DND-41 (cell line): ENCODE results near the gene JAZF1.

Experiments used
- CTCF ChIP-seq: IDR thresholded peaks from 2 replicates; pipeline ENCODE4 v1.5.1; 2012; ENCODE audit warnings: borderline replicate concordance, low read length, moderate library complexity, mild to moderate bottlenecking; ENCODE audit not compliant: poor library complexity, severe bottlenecking; ENCODE audit errors: extremely low read depth
- EZH2 ChIP-seq: IDR thresholded peaks from 3 replicates; pipeline ENCODE4 v1.6.1; 2012; ENCODE audit warnings: borderline replicate concordance, low read depth, mild to moderate bottlenecking, moderate library complexity, low read length, inconsistent platforms; ENCODE audit not compliant: severe bottlenecking

GRCh38 chr7:27941522-27941921 is 239.1 kb downstream of the JAZF1 start:
- TF ChIP-seq EZH2 = no peak
- no peak for TF ChIP-seq CTCF
